K562 (cell line): ENCODE measurements around the gene GARNL3. TPM values are rescaled to one million over a fixed set of nuclear protein-coding genes. Genes with fewer than 3 reads are reported as not detected.
A peak's percentile ranks its signal among the peaks of the same experiment; 100 is the strongest.

Experiments
- ATF6 ChIP-seq: sonication (generic); formaldehyde crosslinking; IDR thresholded peaks from 2 replicates; pipeline ENCODE4 v1.4.0; 2020; ENCODE audit warnings: mild to moderate bottlenecking, missing genetic modification reagents
- BCL6 ChIP-seq: fragments of 250-450 bp; sonication (Bioruptor Pico); IDR thresholded peaks from 2 replicates; pipeline ENCODE4 v1.4.0; 2020
- CTCF ChIP-seq, 3 experiments: IDR thresholded peaks in 2 of 3; conservative IDR thresholded peaks in 1 of 3; 2 replicates each; pipeline ENCODE4 v1.5.1; 2011 to 2012; ENCODE audit warnings: low read length in 3 of 3, mild to moderate bottlenecking in 3 of 3, control low read depth in 2 of 3, improper control_type of control experiment in 1 of 3, inconsistent platforms in 1 of 3, low read depth in 1 of 3, mixed read lengths in 1 of 3, moderate library complexity in 1 of 3; ENCODE audit not compliant: insufficient read depth in 2 of 3
- KLF13 ChIP-seq: fragments of 450-650 bp; IDR thresholded peaks from 2 replicates; pipeline ENCODE4 v1.6.1; 2016; ENCODE audit warnings: missing genetic modification characterization, low read depth, mild to moderate bottlenecking, missing compliant biosample characterization, moderate library complexity, borderline replicate concordance
- MBD2 ChIP-seq: sonication (generic); IDR thresholded peaks from 2 replicates; pipeline ENCODE4 v1.6.1; 2016; ENCODE audit warnings: low read depth, borderline replicate concordance
- NCOA1 ChIP-seq: fragments of 450-650 bp; IDR thresholded peaks from 2 replicates; pipeline ENCODE4 v1.6.1; 2016; ENCODE audit warnings: low read depth
- RFX7 ChIP-seq: fragments of 250-450 bp; sonication (Bioruptor Pico); IDR thresholded peaks from 2 replicates; pipeline ENCODE4 v1.5.1; 2021; ENCODE audit warnings: mild to moderate bottlenecking
- TFAP4 ChIP-seq: sonication (generic); formaldehyde crosslinking; IDR thresholded peaks from 2 replicates; pipeline ENCODE4 v1.8.0; 2022; ENCODE audit warnings: missing genetic modification reagents, mild to moderate bottlenecking, moderate library complexity, borderline replicate concordance
- ZBTB40 ChIP-seq, 2 experiments: fragments of 450-650 bp in 1 of 2; sonication (generic) in 1 of 2; formaldehyde crosslinking in 1 of 2; IDR thresholded peaks; 2 replicates each; pipeline versions ENCODE4 v1.7.1 to v1.9.0; 2016 to 2022; ENCODE audit warnings: inconsistent platforms in 1 of 2, mild to moderate bottlenecking in 1 of 2, missing genetic modification reagents in 1 of 2
- polyA plus RNA-seq, 8 experiments: library from polyadenylated mRNA; depleted of rRNA in 4 of 8; stranded (reverse) in 5 of 8; unstranded in 3 of 8; fragments of >200 nt; fragmentation: Nextera tagmentation in 2 of 8; fragmentation: Illumina TruSeq in 1 of 8; extraction: Ambion mirVana in 2 of 8; extraction: Trizol in 1 of 8; gene quantifications; 2 replicates each; pipeline versions ENCODE4 v1.2.1 to v1.2.3, GENCODE V29; 2011 to 2014; ENCODE audit warnings: inconsistent platforms in 1 of 8, missing spikeins in 1 of 8
- total RNA-seq, 7 experiments: library from RNA; depleted of rRNA in 6 of 7; stranded (reverse); fragments of >200 nt in 6 of 7; fragmentation: Illumina TruSeq in 2 of 7; extraction: Trizol in 2 of 7; gene quantifications; 2 replicates each; pipeline versions ENCODE4 v1.2.1 to v1.2.3, GENCODE V29; 2011 to 2021; ENCODE audit warnings: low replicate concordance in 1 of 7

The GARNL3 gene
- total and polyA plus RNA-seq, 9 of the 15 experiments (the other 6 are each of a cell fraction or from before 2014, with no cell fraction given): 0.35 to 2.7 (median 1.6) TPM

DNA sequence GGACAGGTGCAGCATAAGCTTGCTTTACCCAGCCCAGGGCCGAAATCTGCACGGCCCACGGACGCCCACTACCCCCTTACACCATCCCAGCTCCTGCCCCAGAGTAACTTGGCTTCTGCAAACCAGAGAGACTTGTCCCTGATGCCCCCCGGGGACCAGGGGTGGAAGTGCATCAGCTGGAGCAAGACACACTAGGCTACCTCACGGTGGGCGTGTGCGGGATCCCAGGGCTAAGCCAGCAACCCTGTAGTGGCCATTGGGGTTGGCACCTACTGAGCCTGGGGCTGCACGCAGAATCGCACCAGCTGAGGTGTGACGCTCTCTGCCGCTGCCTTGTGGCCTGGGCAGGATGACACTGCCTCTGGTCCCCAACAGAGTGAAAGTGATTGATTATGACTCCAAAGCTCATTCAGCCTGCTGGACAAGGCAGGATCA lies 153.5 kb downstream of the GARNL3 start (continued):
- peak; percentile 57; the same call in 1 of the 2 replicates for TF ChIP-seq TFAP4 (CRISPR knock-in tag)
- no peak for TF ChIP-seq NCOA1
- TF ChIP-seq CTCF (IDR thresholded peaks at IDR 0.05 in 2 of 3, conservative IDR thresholded peaks at IDR 0.05 in 1 of 3; ENCODE audit: insufficient read depth in 2 of 3, low read depth in 1 of 3, low read length in 3 of 3): peak; percentile 40 to 70 (median 44); a peak in 5 of 6 replicates
- no peak for TF ChIP-seq RFX7 (CRISPR knock-in tag)
- no peak for TF ChIP-seq ATF6 (CRISPR knock-in tag)
- TF ChIP-seq ZBTB40 (IDR thresholded peaks at IDR 0.05): no peak
- no peak for TF ChIP-seq ZBTB40 (CRISPR knock-in tag; IDR thresholded peaks at IDR 0.05)
- no peak for TF ChIP-seq BCL6
- no peak for TF ChIP-seq KLF13 (tag)
- no peak for TF ChIP-seq MBD2
